GM19324 (cell line): ENCODE results near the gene OR2S2.
"Not testable (repeated sequence)": the region's sequence is repeated elsewhere in the genome, so short reads cannot be mapped to it uniquely, and the experiment has no call there.

ENCODE experiments used
- ATAC-seq: cut with Tn5 transposase; IDR thresholded peaks from one replicate; pipeline ENCODE4 v1.9.1; 2021; ENCODE audit warnings: mild to moderate bottlenecking, moderate library complexity; ENCODE audit not compliant: unreplicated experiment, low FRiP score

Gene OR2S2, protein sequence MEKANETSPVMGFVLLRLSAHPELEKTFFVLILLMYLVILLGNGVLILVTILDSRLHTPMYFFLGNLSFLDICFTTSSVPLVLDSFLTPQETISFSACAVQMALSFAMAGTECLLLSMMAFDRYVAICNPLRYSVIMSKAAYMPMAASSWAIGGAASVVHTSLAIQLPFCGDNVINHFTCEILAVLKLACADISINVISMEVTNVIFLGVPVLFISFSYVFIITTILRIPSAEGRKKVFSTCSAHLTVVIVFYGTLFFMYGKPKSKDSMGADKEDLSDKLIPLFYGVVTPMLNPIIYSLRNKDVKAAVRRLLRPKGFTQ

DNA sequence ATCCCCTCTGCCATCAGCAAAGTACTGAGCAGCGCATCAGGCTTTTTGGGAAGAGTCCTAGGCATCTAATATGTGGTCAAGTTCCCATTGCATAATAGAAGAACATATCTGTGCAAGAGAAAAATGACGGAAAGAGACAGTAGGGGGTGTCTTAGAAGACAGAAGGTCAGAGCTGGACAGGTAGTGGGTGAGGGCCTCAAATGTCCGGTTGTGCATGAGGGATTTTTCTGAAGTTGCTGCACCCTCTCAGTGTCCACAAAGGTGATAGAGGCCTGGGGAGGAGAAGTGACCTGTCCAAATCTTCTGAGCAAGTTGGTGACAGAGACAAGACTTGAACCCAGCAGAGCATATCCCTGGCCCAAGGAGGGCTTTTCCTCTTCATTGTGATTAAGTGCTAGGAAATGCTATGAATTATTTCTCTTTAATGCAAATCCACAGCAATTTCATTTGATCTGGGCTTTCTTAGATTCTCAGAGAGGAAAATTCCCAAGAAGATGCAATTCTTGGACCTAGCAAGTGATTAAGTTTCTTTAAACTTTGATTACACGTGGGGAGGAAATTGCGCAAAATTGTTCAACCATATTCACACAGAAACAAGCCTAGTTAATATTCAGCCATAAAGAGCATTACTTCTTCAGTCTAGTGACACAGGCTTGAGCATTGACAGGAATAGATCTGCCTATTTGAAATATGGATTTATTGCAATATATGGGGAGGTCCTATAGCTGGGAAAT is at the start of gene OR2S2:
TSS of gene OR2S2 (minus strand) at position 51 of the 734 bp plus-strand sequence. CDS start 56 bp downstream, outside the sequence.
- no peak for ATAC-seq

DNA sequence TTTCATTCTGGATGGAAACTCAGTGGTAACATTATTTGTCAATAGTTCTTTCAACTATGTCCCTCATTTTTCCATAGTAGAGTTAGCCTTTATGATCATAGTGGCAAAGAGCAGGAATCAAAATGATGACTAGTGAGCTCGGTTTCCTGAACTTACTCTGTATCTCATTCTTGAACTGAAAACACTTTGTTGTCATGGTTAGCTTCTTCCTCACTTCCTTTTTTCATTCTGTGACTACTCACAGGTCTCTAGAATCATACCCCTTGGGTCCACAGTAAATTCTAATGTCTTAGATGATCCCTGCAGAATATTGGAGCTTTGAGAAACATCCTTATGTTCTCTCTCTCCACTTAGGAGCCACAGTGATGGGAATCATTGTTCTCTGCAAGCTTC is 49.4 kb upstream of the OR2S2 start:
- ATAC-seq = no peak

DNA sequence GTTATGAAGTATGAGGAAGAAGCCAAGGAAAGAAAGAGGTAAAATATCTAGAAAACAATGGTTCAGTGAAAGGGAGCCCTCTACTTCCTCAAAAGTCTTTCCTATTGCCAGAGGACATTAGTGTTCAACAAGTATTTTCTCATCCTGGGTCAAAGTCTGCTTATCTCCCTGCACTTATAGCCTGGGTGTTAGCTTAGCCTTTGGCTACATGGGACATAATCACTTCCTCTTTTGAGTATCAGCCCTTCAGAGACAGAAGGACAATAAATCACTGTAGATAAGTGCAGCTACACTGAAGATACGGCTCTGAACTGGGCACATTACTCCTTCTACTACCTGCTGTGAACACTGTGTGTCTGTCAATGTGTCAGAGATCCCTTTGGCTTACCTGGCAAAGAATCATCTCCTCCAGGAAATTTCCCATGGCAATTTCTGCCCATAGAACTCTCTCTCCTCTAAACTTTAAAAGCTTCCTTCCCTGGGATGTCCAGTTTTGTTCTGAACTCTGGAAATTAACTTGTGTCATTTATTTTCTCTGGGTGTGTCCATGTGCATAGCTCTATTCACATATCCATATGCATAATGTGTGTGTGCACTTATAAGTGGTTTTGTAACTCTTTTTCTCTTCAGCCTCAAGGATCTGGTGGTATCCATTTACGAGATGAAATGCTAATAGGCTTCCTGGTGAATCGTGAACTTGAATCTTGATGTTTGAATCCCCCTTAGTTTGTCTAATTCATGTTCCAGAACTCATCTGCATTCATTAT is 48.8 kb upstream of the OR2S2 start:
- ATAC-seq = no peak

DNA sequence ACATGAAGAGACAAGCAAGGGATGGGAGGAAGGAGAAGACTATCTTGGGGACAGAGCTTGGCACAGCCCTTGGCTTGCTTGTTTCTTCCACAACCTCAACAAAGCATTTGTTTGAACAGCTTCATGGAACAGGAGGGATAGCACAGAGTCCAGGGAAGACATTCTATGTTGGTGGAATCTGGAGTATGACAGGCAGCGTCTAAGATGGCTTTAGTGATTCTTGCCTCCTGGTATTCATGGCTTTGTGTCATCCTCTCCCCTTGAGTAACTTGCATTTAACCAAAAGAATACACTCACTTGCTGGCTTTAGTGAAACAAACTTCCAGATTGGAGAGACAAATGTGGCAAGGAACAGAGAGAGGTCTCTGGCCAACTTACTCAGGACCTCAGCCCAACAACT is 47.9 kb upstream of the OR2S2 start:
- no peak for ATAC-seq

DNA sequence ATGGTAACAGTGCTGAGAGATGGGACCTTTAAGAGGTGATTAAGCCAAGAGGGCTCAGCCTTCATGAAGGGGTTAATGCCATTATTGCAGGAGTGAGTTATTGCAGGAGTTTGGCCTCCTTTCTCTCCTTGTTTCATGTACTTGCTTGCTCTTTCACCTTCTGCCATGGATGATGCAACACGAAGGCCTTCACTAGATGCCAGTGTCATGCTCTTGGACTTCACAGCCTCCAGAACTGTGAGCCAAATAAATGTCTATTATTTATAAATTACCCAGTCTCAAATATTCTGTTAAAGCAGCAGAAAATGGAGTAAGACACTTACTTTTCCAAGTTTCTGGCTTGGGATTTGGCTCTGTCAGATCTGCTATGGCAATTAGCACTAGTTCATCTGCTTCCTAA is 40.4 kb upstream of the OR2S2 start:
- ATAC-seq = no peak

- ATAC-seq = not testable (repeated sequence)
Measured at GRCh38 chr9:35997016-35997415, 39.1 kb upstream of the OR2S2 start.

GRCh38 chr9:35996358-35996970 is 38.5 kb upstream of the OR2S2 start:
- ATAC-seq = no peak

GRCh38 chr9:35994959-35995358 is 37.0 kb upstream of the OR2S2 start:
- no peak for ATAC-seq

- no peak for ATAC-seq
Measured at GRCh38 chr9:35993976-35994720, 36.2 kb upstream of the OR2S2 start.

GRCh38 chr9:35993136-35993535 is 35.2 kb upstream of the OR2S2 start:
- not testable (repeated sequence) for ATAC-seq

- no peak for ATAC-seq
Measured at GRCh38 chr9:35990155-35990554, 32.2 kb upstream of the OR2S2 start.

GRCh38 chr9:35984021-35984420 is 26.1 kb upstream of the OR2S2 start:
- no peak for ATAC-seq

DNA sequence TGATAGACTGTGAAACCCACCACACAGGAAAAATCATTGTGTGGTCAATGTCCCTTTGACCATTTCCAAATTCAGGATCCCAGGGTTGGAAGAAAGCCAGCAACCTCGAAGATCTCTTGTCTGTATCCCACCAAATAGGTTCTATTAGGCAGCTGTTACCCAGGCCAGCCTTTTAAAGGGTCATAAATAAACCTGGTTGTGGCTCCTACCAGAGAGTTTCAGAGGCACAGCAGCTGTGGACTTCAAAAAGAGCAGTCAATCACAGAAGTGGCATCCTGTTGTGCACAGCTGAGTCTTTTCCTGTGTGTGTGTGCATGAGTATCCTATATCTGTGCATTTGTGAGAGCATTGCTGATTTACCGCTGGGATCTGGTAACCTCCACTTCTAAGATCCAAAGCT is 23.7 kb upstream of the OR2S2 start:
- ATAC-seq = no peak

DNA sequence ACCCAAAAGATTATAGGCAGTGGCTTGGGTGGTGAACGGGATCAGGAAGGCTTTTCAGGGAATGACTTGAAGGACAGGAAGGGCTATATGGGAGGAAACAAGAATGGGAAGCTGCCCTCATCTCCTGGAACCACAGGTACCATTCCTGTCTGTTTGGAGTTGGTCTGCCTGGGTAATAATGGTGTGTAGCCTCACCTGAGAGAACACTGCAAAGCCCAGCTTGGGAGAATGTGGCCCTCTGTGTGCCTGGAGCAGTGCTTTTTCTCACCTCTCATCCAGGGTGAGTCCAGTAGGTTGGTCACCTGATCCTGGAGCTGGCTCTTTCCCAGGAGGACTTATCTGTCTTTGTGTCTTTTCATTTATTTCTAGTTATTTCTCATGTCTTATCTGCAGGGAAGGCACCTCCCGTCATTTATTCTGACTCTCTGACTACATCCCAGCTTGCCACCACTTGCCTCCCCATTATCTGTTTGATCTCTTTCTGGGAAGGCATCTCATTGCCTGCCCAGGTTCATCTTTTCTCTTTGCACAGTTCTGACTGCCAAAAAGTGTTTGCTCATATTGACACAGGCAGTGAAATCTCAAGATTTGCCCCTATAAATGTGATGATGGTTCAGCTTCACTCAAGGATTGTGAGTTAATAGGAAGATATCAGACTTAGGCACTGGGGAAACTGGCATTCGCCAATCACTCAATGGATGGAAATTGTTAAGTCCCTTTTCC is 22.5 kb upstream of the OR2S2 start:
- no peak for ATAC-seq

DNA sequence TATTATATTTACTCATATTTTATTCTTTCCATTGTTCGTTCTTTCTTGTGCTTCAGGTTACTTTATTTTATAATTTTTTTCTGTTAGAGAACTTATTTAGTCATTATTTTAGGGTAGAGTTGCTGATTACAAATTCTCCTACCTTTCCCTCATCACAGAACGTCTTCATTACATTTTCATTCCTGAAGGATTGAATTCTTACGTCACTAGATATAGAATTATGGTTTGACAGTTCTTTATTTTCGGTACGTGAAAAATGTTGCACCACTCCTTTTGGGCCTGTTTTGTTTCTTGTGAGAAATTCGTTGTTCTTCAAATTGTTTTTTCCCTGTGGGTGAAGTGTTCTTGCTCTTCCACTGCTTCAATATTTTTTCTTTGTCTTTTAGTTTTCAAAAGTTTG is 20.8 kb upstream of the OR2S2 start:
- ATAC-seq = no peak

DNA sequence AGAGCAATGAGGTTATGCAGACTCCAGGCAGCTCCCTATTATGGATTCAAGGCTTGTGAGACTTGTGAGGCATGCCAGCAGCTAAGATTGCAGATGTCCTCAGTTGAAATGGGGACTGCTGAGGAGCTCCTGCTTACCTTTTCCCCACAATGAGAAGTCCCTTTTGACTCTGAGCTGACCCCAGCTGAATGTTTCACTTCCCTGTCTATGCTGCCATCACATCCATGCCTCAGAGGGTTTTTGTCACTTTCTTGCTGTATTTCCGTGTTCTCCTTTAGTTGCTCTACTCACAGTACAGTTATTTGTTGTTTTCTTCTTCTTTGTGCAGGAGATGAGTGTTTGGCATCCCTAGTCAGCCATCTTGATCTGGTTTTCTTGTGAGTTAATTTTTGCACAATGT is 18.8 kb upstream of the OR2S2 start:
- ATAC-seq = no peak

- no peak for ATAC-seq
Measured at GRCh38 chr9:35974800-35975199, 16.8 kb upstream of the OR2S2 start.

DNA sequence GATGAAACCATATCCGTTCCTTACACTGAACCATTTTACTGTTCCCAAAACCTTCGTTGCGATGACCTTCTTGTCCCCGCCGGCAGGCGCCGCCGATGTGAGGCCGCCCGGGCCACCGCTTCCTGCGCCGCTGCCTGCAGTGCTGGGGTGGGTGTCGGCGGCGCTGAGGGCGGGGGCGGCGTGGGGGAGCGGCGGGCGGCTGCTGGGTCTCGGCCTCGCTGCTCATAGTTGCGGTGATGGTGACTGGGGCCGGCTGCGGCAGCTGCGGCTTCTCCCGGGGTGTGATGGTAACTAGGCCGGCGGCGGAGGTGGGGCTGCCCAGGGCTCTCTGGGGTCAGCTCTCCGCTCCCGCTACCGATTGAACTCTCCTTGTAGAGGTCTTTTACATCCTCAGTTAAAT is 14.1 kb upstream of the OR2S2 start:
- ATAC-seq = no peak

GRCh38 chr9:35967042-35967441 is 9.1 kb upstream of the OR2S2 start:
- ATAC-seq = no peak

- ATAC-seq = no peak
Measured at GRCh38 chr9:35966433-35966832, 8.5 kb upstream of the OR2S2 start.
